GM12865 (cell line): ENCODE measurements around the gene IQCK.

ENCODE experiments used
- DNase-seq: peaks from one replicate; pipeline ENCODE4 v3.0.0; 2010; ENCODE audit warnings: low read depth
- H3K4me3 ChIP-seq: 2 replicates; pipeline ENCODE4 v1.5.1; 2011; ENCODE audit warnings: mild to moderate bottlenecking, low read depth, low read length, control low read depth
- CTCF ChIP-seq: IDR thresholded peaks from 2 replicates; pipeline ENCODE4 v1.5.1; 2011; ENCODE audit warnings: low read length, control low read depth, low read depth, inconsistent platforms; ENCODE audit not compliant: insufficient read depth; ENCODE audit errors: missing control alignments

The IQCK gene

GRCh38 chr16:19710191-19710908, 7.7 kb upstream of the IQCK start:
- TF ChIP-seq CTCF: no peak
- no peak for DNase-seq
- no peak overlapping the region for H3K4me3 ChIP-seq

GRCh38 chr16:19710991-19711545, 7.0 kb upstream of the IQCK start:
- H3K4me3 ChIP-seq: no peak overlapping the region
- no peak for DNase-seq
- TF ChIP-seq CTCF: no peak

- H3K4me3 ChIP-seq: no peak overlapping the region
- TF ChIP-seq CTCF: no peak
- DNase-seq: no peak
Observed at GRCh38 chr16:19711643-19712042, 6.4 kb upstream of the IQCK start.

- no peak overlapping the region for H3K4me3 ChIP-seq
- no peak for DNase-seq
- TF ChIP-seq CTCF: no peak
Observed at GRCh38 chr16:19712418-19713058, 5.5 kb upstream of the IQCK start.

GRCh38 chr16:19713697-19714096, 4.4 kb upstream of the IQCK start:
- no peak overlapping the region for H3K4me3 ChIP-seq
- TF ChIP-seq CTCF: no peak
- DNase-seq: no peak

- H3K4me3 ChIP-seq: no peak overlapping the region
Observed at GRCh38 chr16:19715566-19715965, 2.5 kb upstream of the IQCK start.

More at GRCh38 chr16:19715566-19715965, 2.5 kb upstream of the IQCK start:
- DNase-seq: no peak
- no peak for TF ChIP-seq CTCF
